Hepatocyte (in vitro differentiated cells): ENCODE data around the gene MS4A2.

Experiments
- EZH2 ChIP-seq: fragments of 200-600 bp; sonication (generic); IDR thresholded peaks from 2 replicates; pipeline ENCODE4 v1.6.1; 2016; ENCODE audit warnings: antibody characterized with exemption, mild to moderate bottlenecking, borderline replicate concordance
- TF ChIP-seq, protein P1 (sequence below): fragments of 200-600 bp; sonication (generic); IDR thresholded peaks from 2 replicates; pipeline ENCODE4 v1.5.1; 2016; ENCODE audit warnings: antibody characterized with exemption, mild to moderate bottlenecking; ENCODE audit not compliant: poor library complexity

DNA sequence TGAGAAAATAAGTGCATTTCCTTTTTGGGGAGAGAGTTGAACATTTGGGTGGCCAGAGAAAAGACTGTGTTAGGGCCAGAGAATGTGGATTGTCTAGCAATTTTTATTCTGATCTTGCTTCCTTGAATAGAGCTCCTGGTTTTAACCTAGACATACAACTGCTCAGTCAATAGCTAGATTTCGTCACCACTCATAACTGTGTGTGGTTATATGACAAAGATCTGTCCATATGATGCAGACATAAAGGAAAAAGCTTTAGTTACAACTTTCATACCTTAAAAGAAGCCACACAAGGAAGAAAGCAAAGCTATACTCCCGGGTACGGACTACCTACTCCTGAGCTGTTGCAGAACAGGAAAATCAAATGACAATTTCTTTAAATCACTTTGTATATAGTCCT, 57.2 kb downstream of the MS4A2 start:
- TF ChIP-seq, protein P1, sequence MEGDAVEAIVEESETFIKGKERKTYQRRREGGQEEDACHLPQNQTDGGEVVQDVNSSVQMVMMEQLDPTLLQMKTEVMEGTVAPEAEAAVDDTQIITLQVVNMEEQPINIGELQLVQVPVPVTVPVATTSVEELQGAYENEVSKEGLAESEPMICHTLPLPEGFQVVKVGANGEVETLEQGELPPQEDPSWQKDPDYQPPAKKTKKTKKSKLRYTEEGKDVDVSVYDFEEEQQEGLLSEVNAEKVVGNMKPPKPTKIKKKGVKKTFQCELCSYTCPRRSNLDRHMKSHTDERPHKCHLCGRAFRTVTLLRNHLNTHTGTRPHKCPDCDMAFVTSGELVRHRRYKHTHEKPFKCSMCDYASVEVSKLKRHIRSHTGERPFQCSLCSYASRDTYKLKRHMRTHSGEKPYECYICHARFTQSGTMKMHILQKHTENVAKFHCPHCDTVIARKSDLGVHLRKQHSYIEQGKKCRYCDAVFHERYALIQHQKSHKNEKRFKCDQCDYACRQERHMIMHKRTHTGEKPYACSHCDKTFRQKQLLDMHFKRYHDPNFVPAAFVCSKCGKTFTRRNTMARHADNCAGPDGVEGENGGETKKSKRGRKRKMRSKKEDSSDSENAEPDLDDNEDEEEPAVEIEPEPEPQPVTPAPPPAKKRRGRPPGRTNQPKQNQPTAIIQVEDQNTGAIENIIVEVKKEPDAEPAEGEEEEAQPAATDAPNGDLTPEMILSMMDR, result no peak
- no peak for TF ChIP-seq EZH2
